Measurements from ENCODE around the gene NKG7. TPM values are rescaled to one million over a fixed set of nuclear protein-coding genes. Genes with fewer than 3 reads are reported as not detected.

Gene NKG7
- total RNA-seq, 2 donors from 2014 or later, result not detected

DNA sequence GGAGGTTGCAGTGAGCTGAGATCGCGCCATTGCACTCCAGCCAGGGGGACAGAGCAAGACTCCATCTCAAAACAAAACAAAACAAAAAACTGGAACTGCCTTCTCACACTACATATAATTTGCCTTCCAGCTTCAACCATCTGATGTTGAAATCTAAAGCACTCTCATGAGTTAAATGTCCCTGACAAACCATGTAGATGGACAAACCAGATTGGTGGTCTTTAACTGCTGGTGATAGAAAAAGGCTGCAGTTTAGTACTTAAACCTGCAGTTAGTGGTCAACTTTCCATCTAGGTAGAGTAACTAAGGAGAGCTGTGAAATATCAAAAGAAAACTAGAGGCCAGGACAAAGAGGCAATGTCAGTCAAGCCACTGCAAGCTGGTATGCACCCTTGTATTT lies 23.7 kb upstream of the NKG7 start:
- Histone ChIP-seq H3K27ac (no peak overlapping the region), H3K9me3 (no peaks in the 10 kb centered on the region), H3K4me1 (peaks cover 10% of the 10 kb centered on the region), H3K36me3 (replicated peaks in 1 of 2; ENCODE audit: insufficient read depth in 1 of 2, low read depth in 2 of 2) (no peaks in the 10 kb centered on the region), H3K27me3 (no peaks in the 10 kb centered on the region), H3K4me3 (no peak overlapping the region)
- DNase-seq, result no peak
- no peak for ATAC-seq
- intact Hi-C loops (cut with DNase I), result loop anchor here (10.0 kb wide), 1 partner anchor 51 kb away; the partner anchor contains the start of gene VSIG10L
- WGBS, 2 donors, result 97 to 100% methylated on average over 2 of the region's 2 CpGs
- no peak for TF ChIP-seq POLR2A (IDR thresholded peaks at IDR 0.05)
- TF ChIP-seq, protein P1, sequence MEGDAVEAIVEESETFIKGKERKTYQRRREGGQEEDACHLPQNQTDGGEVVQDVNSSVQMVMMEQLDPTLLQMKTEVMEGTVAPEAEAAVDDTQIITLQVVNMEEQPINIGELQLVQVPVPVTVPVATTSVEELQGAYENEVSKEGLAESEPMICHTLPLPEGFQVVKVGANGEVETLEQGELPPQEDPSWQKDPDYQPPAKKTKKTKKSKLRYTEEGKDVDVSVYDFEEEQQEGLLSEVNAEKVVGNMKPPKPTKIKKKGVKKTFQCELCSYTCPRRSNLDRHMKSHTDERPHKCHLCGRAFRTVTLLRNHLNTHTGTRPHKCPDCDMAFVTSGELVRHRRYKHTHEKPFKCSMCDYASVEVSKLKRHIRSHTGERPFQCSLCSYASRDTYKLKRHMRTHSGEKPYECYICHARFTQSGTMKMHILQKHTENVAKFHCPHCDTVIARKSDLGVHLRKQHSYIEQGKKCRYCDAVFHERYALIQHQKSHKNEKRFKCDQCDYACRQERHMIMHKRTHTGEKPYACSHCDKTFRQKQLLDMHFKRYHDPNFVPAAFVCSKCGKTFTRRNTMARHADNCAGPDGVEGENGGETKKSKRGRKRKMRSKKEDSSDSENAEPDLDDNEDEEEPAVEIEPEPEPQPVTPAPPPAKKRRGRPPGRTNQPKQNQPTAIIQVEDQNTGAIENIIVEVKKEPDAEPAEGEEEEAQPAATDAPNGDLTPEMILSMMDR (IDR thresholded peaks at IDR 0.05), result no peak

DNA sequence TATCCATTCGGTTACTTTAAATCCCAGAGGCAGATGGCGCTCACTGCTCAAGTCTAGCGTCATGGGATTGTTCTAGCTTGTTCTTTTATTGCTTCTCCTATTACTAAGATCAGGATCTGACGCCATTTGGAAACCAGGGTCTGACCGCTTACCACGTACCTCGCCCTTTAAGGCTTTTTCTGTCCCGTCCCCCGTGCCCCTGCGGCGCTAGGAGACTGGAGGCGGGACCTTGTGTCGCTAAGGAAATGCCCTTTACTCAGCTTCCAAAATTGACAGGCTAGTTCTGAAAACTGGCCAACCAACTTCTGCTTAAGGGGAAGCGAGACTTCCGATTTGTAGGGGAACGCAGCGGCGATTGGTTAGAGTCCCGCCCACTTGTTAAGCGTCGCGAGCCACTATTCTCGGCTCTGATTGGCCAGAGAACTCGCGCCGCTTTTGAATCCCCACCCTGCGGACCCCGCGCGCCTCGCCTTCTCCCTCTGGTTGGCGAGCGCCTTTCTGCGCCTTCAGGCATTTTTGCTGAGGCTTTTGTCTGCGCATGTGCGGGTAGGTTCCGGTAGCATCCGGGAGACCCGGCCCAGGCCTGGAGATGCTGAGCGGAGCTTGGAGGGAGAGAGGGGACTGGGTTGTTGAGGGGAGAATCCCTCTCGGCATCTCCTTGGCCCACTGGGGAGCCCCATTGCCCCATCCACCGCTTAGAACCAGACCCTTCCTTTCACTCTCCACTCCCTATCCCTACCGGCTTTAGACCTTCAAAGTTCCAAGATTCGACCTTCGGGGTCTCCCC lies 21.8 kb upstream of the NKG7 start:
- peak overlapping the region in 3 of 4 donors; percentile 59 to 63 (median 60) for H3K27ac ChIP-seq
- peak; percentile 100 for ATAC-seq
- H3K36me3 ChIP-seq (replicated peaks in 1 of 2; ENCODE audit: insufficient read depth in 1 of 2, low read depth in 2 of 2), result no peaks in the 10 kb centered on the region
- intact Hi-C loops (cut with DNase I), result loop anchor here (10.0 kb wide), 1 partner anchor 49 kb away; the partner anchor contains the start of gene VSIG10L
- no peaks in the 10 kb centered on the region for H3K9me3 ChIP-seq
- no peak overlapping the region for H3K4me3 ChIP-seq
- peaks cover 10% of the 10 kb centered on the region for H3K4me1 ChIP-seq
- DNase-seq, result peak; percentile 91 to 97 (median 95)
- TF ChIP-seq POLR2A (IDR thresholded peaks at IDR 0.05), result no peak
- TF ChIP-seq, protein P1 (IDR thresholded peaks at IDR 0.05), result peak in 1 of 7 experiments; percentile 15
- no peaks in the 10 kb centered on the region for H3K27me3 ChIP-seq
- WGBS, 2 donors, result 2 to 8% methylated on average over 15 to 45 of the region's 45 CpGs

DNA sequence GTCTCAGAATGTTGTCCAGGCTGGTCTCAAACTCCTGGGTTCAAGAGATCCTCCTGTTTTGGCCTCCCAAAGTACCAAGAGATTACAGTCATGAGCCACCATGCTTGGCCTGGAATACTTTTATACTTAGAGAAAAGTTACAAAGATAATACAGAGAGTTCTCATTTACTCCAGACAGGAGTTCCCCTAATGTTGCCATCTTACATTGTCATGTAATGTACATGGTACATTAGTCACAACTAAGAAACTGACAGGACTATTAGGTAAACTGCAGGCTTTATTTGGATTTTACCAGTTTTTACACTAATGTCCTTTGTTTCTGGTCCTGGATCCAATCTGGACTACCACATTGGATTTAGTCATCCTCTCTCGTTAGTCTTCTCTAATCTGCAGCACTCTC lies 20.2 kb upstream of the NKG7 start:
- intact Hi-C loops (cut with DNase I), result loop anchor here (10.0 kb wide), 1 partner anchor 48 kb away; the partner anchor contains the start of gene VSIG10L
- Histone ChIP-seq H3K27me3 (no peaks in the 10 kb centered on the region), H3K4me1 (peaks cover 10% of the 10 kb centered on the region), H3K9me3 (no peaks in the 10 kb centered on the region), H3K4me3 (no peak overlapping the region), H3K36me3 (replicated peaks in 1 of 2; ENCODE audit: insufficient read depth in 1 of 2, low read depth in 2 of 2) (no peaks in the 10 kb centered on the region), H3K27ac (no peak overlapping the region)
- ATAC-seq (no peak), DNase-seq (no peak)
- 68 to 77% methylated on average over 1 of the region's 1 CpG for WGBS, 2 donors
- TF ChIP-seq, protein P1 (IDR thresholded peaks at IDR 0.05), result no peak
- no peak for TF ChIP-seq POLR2A (IDR thresholded peaks at IDR 0.05)

DNA sequence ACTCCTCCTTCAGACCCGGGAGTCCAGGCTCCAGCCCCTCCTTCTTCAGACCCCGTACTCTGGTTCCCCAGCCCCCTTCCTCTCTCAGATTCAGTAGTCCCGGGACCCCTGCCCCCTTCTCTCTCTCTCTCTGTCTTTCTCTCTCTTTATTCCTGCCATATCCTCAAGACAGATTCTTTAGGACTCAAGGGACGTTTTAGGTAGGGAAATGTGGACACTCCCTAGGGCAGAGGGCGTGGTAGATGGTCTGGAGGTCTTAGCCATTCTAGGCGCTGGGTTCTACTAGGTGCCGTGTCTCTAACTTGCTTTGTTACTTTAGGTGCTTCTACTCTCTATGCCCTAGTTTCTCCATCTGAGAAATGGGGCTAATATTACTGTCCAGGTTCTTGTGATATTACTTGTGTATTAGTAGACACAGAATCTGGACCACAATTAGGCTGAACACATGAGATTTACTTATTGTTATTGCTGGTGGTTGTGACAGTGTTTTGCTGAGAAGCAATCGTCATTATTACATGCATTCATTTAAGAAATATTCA lies 18.7 kb upstream of the NKG7 start:
- ATAC-seq (no peak), DNase-seq (no peak)
- Histone ChIP-seq H3K27ac (no peak overlapping the region), H3K36me3 (replicated peaks in 1 of 2; ENCODE audit: insufficient read depth in 1 of 2, low read depth in 2 of 2) (no peaks in the 10 kb centered on the region), H3K4me1 (peaks cover 10% of the 10 kb centered on the region), H3K9me3 (no peaks in the 10 kb centered on the region), H3K4me3 (no peak overlapping the region), H3K27me3 (no peaks in the 10 kb centered on the region)
- TF ChIP-seq, protein P1 (IDR thresholded peaks at IDR 0.05), result no peak
- TF ChIP-seq POLR2A (IDR thresholded peaks at IDR 0.05), result no peak
- 51 to 55% methylated on average over 8 of the region's 8 CpGs for WGBS, 2 donors
- intact Hi-C loops (cut with DNase I), result loop anchor here (10.0 kb wide), 1 partner anchor 46 kb away; the partner anchor contains the start of gene VSIG10L

Measured in body of pancreas (tissue), 4 donors.